GM12875 (cell line): ENCODE data around the gene KEL.

ENCODE experiments used
- H3K4me3 ChIP-seq: one replicate; pipeline ENCODE4 v1.5.1; 2011; ENCODE audit warnings: low read depth, low read length, control low read depth
- TF ChIP-seq, protein P1 (sequence below): IDR thresholded peaks from 2 replicates; pipeline ENCODE4 v1.5.1; 2011; ENCODE audit warnings: low read depth, mild to moderate bottlenecking, control low read depth, inconsistent platforms, low read length, moderate library complexity, borderline replicate concordance; ENCODE audit not compliant: insufficient read depth

KEL gene

DNA sequence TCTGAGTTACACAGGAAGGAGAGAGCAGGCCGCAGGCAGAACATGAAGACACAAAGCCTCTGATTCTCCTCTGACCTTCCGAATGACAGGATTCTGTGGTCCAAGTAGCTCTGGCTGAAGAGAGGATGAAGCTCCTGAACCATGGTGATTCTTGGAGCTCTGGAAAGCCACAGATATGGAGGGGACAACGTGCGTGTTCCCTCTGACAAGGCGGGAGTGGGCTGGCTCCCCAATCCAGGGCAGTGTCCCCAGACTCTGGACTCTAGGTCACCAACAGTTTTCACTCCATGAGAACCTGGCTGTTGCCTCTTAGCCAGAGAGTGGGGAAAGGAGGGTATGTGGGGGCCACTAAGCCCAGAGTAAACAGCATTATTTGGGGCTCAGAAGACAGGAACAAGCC is 69.2 kb downstream of the KEL start:
- no peak overlapping the region for H3K4me3 ChIP-seq
- TF ChIP-seq, protein P1, sequence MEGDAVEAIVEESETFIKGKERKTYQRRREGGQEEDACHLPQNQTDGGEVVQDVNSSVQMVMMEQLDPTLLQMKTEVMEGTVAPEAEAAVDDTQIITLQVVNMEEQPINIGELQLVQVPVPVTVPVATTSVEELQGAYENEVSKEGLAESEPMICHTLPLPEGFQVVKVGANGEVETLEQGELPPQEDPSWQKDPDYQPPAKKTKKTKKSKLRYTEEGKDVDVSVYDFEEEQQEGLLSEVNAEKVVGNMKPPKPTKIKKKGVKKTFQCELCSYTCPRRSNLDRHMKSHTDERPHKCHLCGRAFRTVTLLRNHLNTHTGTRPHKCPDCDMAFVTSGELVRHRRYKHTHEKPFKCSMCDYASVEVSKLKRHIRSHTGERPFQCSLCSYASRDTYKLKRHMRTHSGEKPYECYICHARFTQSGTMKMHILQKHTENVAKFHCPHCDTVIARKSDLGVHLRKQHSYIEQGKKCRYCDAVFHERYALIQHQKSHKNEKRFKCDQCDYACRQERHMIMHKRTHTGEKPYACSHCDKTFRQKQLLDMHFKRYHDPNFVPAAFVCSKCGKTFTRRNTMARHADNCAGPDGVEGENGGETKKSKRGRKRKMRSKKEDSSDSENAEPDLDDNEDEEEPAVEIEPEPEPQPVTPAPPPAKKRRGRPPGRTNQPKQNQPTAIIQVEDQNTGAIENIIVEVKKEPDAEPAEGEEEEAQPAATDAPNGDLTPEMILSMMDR: no peak

DNA sequence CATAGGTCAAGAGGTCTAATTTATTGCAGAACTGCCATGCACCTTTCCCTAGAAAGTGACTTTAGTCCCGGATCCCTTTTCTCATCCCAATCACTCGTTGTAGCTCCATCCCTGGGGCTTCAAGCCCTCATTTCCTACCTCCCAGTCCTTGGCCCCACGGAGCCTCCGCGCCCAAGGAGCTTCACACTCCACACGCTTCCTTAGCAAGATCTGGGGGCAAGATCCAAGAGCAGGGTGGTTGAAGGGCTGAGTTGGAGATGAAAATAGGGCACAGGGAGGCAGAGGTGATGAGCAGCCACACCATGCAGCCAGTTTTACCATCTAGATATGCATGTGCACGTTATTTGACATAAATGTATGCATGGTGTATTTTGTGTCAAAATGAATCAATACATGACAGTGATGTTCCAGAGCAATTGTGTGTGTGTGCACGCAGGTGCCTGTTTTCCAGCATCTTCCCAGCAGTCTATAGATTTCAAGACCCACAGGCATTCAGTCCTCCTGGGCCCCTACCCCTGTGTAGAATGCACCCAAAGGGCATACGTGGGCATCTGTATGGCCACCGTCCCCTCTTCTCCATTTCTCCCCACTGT is 70.6 kb downstream of the KEL start:
- H3K4me3 ChIP-seq: no peak overlapping the region
- TF ChIP-seq, protein P1: no peak
